Erythroblast (primary cell): ENCODE data around the gene ERGIC1.

Experiments used
- GATA1 ChIP-seq: IDR thresholded peaks from 2 replicates; pipeline ENCODE4 v1.6.1; 2011; ENCODE audit warnings: low read depth, mild to moderate bottlenecking, control low read depth, low read length, moderate library complexity
- POLR2A ChIP-seq: IDR thresholded peaks from 2 replicates; pipeline ENCODE4 v1.6.1; 2011; ENCODE audit warnings: mild to moderate bottlenecking, low read length

DNA sequence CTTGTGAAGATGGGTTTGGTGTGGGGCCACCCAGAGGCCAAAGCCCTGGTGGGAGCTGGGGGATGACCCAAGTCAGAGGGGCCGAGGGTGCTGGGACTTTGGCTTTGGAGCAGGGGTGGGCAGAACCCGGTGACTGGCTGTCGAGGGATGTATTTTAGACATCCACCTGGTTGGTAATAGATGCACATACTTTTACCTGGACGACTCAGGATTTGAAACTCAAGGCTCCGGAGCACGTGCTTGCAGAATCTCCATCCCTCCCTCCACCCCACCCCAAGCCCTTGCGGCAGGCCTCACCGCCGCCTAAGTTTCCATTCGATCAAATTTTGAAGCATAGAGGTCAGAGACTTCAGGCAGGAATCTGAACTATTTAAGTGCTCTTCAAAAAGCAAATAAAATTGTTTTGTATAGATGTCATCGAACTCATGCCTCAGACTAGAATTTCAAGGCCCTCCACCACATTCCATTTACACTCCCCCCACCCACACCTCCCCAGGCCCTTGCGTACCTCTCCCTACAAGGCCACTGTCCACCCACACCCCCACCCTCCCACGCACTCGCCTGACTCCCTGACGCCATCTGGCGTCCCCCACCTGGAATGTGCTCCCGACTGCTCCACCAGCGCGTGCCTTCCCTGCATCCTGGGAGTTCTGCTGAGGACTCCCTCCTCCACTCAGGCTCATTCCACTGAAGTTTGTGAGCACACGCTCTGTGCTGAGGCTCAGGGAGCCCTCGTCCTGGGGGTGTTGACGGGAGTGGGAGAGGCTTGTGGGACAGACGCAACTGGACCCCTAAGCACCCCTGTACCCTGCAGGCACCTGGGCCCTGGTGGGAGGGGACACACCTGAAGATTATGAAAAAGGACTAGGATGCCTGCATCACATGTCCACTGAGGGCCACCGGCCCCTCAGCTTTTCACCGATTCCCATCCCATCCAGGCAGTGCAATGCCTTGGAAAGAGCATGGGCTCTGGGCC is 68.7 kb downstream of the ERGIC1 start:
- TF ChIP-seq POLR2A (no peak), GATA1 (no peak)
